H1 (cell line): Measurements from ENCODE around the gene PRPF39. TPM values are rescaled to one million over a fixed set of nuclear protein-coding genes. Genes with fewer than 3 reads are reported as not detected.
A peak's percentile ranks its signal among the peaks of the same experiment; 100 is the strongest.

ENCODE experiments used
- CTCF ChIA-PET: fragments of 300-600 bp; sonication (Branson Sonifier 250); formaldehyde crosslinking; loops from one replicate; lab custom pipeline; 2021; ENCODE audit not compliant: partially characterized antibody; lab: Charles Lee
- POLR2A ChIA-PET: fragments of 300-600 bp; sonication (Branson Sonifier 250); formaldehyde crosslinking; loops from one replicate; lab custom pipeline; 2021; ENCODE audit warnings: inconsistent platforms; ENCODE audit not compliant: partially characterized antibody; lab: Charles Lee
- DNase-seq, 2 experiments: peaks; one replicate each; pipeline versions ENCODE4 v3.0.0 to v3.0.0-alpha.2; 2010 to 2022; ENCODE audit warnings: low spot score in 2 of 2, low read depth in 1 of 2, mixed read lengths in 1 of 2
- FAIRE-seq: peaks from 2 replicates; lab custom pipeline; 2011; peaks lifted over from hg19 to GRCh38; lab: Jason Lieb, UNC
- H2AFZ ChIP-seq: 2 replicates; pipeline ENCODE4 v1.8.1; 2012; ENCODE audit warnings: low read length, inconsistent platforms
- H2AK5ac ChIP-seq: 2 replicates; pipeline ENCODE4 v1.6.1; 2013; ENCODE audit warnings: low read depth, low read length
- H2BK120ac ChIP-seq: replicated peaks from 2 replicates; pipeline ENCODE3; 2013; ENCODE audit warnings: low read depth, low read length, inconsistent platforms
- H2BK12ac ChIP-seq: 2 replicates; pipeline ENCODE4 v1.6.1; 2013; ENCODE audit warnings: low read depth, low read length
- H2BK15ac ChIP-seq: 2 replicates; pipeline ENCODE4 v1.6.1; 2013; ENCODE audit warnings: low read length
- H2BK20ac ChIP-seq: 2 replicates; pipeline ENCODE4 v1.6.1; 2013; ENCODE audit warnings: low read length
- H2BK5ac ChIP-seq: 2 replicates; pipeline ENCODE4 v1.6.1; 2013; ENCODE audit warnings: low read depth, low read length
- H3K14ac ChIP-seq: 2 replicates; pipeline ENCODE4 v1.6.1; 2013; ENCODE audit warnings: inconsistent platforms; ENCODE audit not compliant: insufficient read length
- H3K18ac ChIP-seq: 2 replicates; pipeline ENCODE4 v1.6.1; 2013; ENCODE audit warnings: low read length; ENCODE audit errors: extremely low read depth
- H3K23ac ChIP-seq: 2 replicates; pipeline ENCODE4 v1.6.1; 2013; ENCODE audit warnings: inconsistent platforms; ENCODE audit not compliant: insufficient read length
- H3K23me2 ChIP-seq: 2 replicates; pipeline ENCODE4 v1.6.1; 2013; ENCODE audit warnings: low read depth, low read length
- H3K27ac ChIP-seq: 2 replicates; pipeline ENCODE4 v1.6.1; 2011; ENCODE audit warnings: low read depth, low read length, inconsistent platforms
- H3K27me3 ChIP-seq, 4 experiments: replicated peaks in 1 of 4; 1 replicate in 1 of 4; 2 replicates in 3 of 4; pipeline versions ENCODE4 v1.6.1 to v1.8.1; 2011 to 2013; ENCODE audit warnings: low read length in 3 of 4, mild to moderate bottlenecking in 3 of 4, inconsistent platforms in 2 of 4, mixed read lengths in 2 of 4, moderate library complexity in 1 of 4; ENCODE audit not compliant: control insufficient read depth in 3 of 4, insufficient read depth in 3 of 4; ENCODE audit errors: extremely low read depth in 1 of 4
- H3K36me3 ChIP-seq, 4 experiments: 2 replicates each; pipeline versions ENCODE4 v1.6.1 to v1.8.1; 2011 to 2013; ENCODE audit warnings: mild to moderate bottlenecking in 4 of 4, low read length in 3 of 4, moderate library complexity in 2 of 4, control low read depth in 1 of 4, inconsistent platforms in 1 of 4; ENCODE audit not compliant: insufficient read depth in 4 of 4, control insufficient read depth in 2 of 4
- H3K4ac ChIP-seq: replicated peaks from 2 replicates; pipeline ENCODE3; 2013; ENCODE audit warnings: low read length, low read depth, mixed read lengths, inconsistent platforms; ENCODE audit not compliant: insufficient read length
- H3K4me1 ChIP-seq, 4 experiments: replicated peaks in 1 of 4; 1 replicate in 1 of 4; 2 replicates in 3 of 4; pipeline versions ENCODE4 v1.6.1 to v1.8.1; 2011 to 2013; ENCODE audit warnings: low read length in 3 of 4, inconsistent platforms in 2 of 4, mixed read lengths in 1 of 4; ENCODE audit not compliant: insufficient read depth in 4 of 4, control insufficient read depth in 3 of 4
- H3K4me2 ChIP-seq, 2 experiments: 2 replicates each; pipeline versions ENCODE4 v1.6.1 to v1.8.1; 2011 to 2013; ENCODE audit warnings: low read depth in 2 of 2, low read length in 2 of 2, control low read depth in 1 of 2, inconsistent platforms in 1 of 2, mild to moderate bottlenecking in 1 of 2; ENCODE audit not compliant: insufficient read depth in 1 of 2
- H3K4me3 ChIP-seq, 4 experiments: fragments of 200-600, 300-600 bp in 1 of 4; sonication (generic), shearing (Covaris generic), sonication (Bioruptor Twin) in 1 of 4; 2 replicates each; pipeline versions ENCODE4 v1.5.1 to v1.8.1; 2011 to 2016; ENCODE audit warnings: low read length in 4 of 4, low read depth in 3 of 4, control low read depth in 2 of 4, inconsistent platforms in 2 of 4, mild to moderate bottlenecking in 2 of 4, mixed read lengths in 1 of 4, moderate library complexity in 1 of 4; ENCODE audit not compliant: insufficient read depth in 2 of 4; ENCODE audit errors: extremely low read depth in 1 of 4
- H3K56ac ChIP-seq: replicated peaks from 2 replicates; pipeline ENCODE3; 2013; ENCODE audit warnings: low read depth, mild to moderate bottlenecking, mixed read lengths, low read length, inconsistent platforms; ENCODE audit not compliant: insufficient read length
- H3K79me1 ChIP-seq: 2 replicates; pipeline ENCODE4 v1.6.1; 2013; ENCODE audit warnings: low read depth, low read length, control low read depth
- H3K79me2 ChIP-seq, 2 experiments: 2 replicates each; pipeline versions ENCODE4 v1.6.1 to v1.8.1; 2012 to 2013; ENCODE audit warnings: low read length in 2 of 2, mild to moderate bottlenecking in 2 of 2, inconsistent platforms in 1 of 2; ENCODE audit not compliant: insufficient read depth in 2 of 2, control insufficient read depth in 1 of 2
- H3K9ac ChIP-seq, 4 experiments: replicated peaks in 1 of 4; 1 replicate in 1 of 4; 2 replicates in 3 of 4; pipeline versions ENCODE4 v1.6.1 to v1.8.1; 2011 to 2013; ENCODE audit warnings: low read depth in 3 of 4, low read length in 3 of 4, control low read depth in 2 of 4, mild to moderate bottlenecking in 2 of 4, moderate library complexity in 2 of 4, inconsistent platforms in 1 of 4; ENCODE audit errors: extremely low read depth in 1 of 4
- H3K9me3 ChIP-seq, 2 experiments: 2 replicates each; pipeline versions ENCODE4 v1.6.1 to v1.8.1; 2012 to 2013; ENCODE audit warnings: mild to moderate bottlenecking in 2 of 2, moderate library complexity in 2 of 2, control low read depth in 1 of 2, inconsistent platforms in 1 of 2, low read depth in 1 of 2, low read length in 1 of 2, mixed read lengths in 1 of 2; ENCODE audit not compliant: insufficient read depth in 2 of 2
- H4K20me1 ChIP-seq, 2 experiments: replicated peaks in 1 of 2; 2 replicates each; pipeline versions ENCODE3 to v1.8.1; 2011 to 2013; ENCODE audit warnings: inconsistent platforms in 2 of 2, low read length in 2 of 2, mild to moderate bottlenecking in 1 of 2; ENCODE audit not compliant: insufficient read depth in 2 of 2, control insufficient read depth in 1 of 2
- H4K5ac ChIP-seq: 2 replicates; pipeline ENCODE4 v1.6.1; 2013; ENCODE audit warnings: low read length, low read depth, mixed read lengths, inconsistent platforms; ENCODE audit not compliant: insufficient read length
- H4K8ac ChIP-seq: 2 replicates; pipeline ENCODE4 v1.8.0; 2013; ENCODE audit warnings: mild to moderate bottlenecking, moderate library complexity, low read length, inconsistent platforms; ENCODE audit not compliant: insufficient read depth; ENCODE audit errors: extremely low read depth
- H4K91ac ChIP-seq: replicated peaks from 2 replicates; pipeline ENCODE3; 2013; ENCODE audit warnings: low read length, mixed read lengths, inconsistent platforms; ENCODE audit not compliant: insufficient read length
- ATF2 ChIP-seq: IDR thresholded peaks from 2 replicates; pipeline ENCODE4 v1.6.1; 2012; ENCODE audit warnings: low read length, inconsistent platforms
- EGR1 ChIP-seq: IDR thresholded peaks from 2 replicates; pipeline ENCODE4 v1.6.1; 2011; ENCODE audit warnings: low read depth, low read length, borderline replicate concordance
- HDAC2 ChIP-seq, 2 experiments: fragments of 300-600 bp in 1 of 2; sonication (generic) in 1 of 2; IDR thresholded peaks; 2 replicates each; pipeline ENCODE4 v1.6.1; 2011 to 2012; ENCODE audit warnings: low read depth in 2 of 2, low read length in 2 of 2, mild to moderate bottlenecking in 2 of 2, moderate library complexity in 2 of 2, borderline replicate concordance in 1 of 2, inconsistent platforms in 1 of 2
- JUN ChIP-seq: IDR thresholded peaks from 2 replicates; pipeline ENCODE4 v1.6.1; 2011; ENCODE audit warnings: low read depth, mild to moderate bottlenecking, improper control_type of control experiment, low read length
- PHF8 ChIP-seq: fragments of 200-600 bp; sonication (generic); conservative IDR thresholded peaks from 2 replicates; pipeline ENCODE4 v1.7.1; 2012; ENCODE audit warnings: low read depth, mild to moderate bottlenecking, inconsistent platforms, low read length, moderate library complexity
- POLR2A ChIP-seq, 2 experiments: IDR thresholded peaks; 1 replicate in 1 of 2; 2 replicates in 1 of 2; pipeline ENCODE4 v1.6.1; 2011; ENCODE audit warnings: low read depth in 2 of 2, low read length in 2 of 2, mild to moderate bottlenecking in 2 of 2; ENCODE audit errors: control extremely low read depth in 1 of 2
- RFX5 ChIP-seq: IDR thresholded peaks from 2 replicates; pipeline ENCODE4 v1.6.1; 2011; ENCODE audit warnings: low read depth, low read length, improper control_type of control experiment, borderline replicate concordance
- ZNF274 ChIP-seq: IDR thresholded peaks from 2 replicates; pipeline ENCODE4 v1.7.0; 2012; ENCODE audit warnings: low read length, borderline replicate concordance; ENCODE audit errors: extremely low read depth
- WGBS, 2 experiments: shearing (Covaris generic) in 1 of 2; methylation state at CpG; one replicate each; pipeline versions ENCODE4 v1.1.6 to v1.1.7; 2013 to 2015; ENCODE audit warnings: low lambda C conversion rate in 2 of 2, mixed read lengths in 2 of 2, inconsistent platforms in 1 of 2, low coverage in 1 of 2, missing lambda C conversion rate in 1 of 2; ENCODE audit not compliant: insufficient replicate concordance in 2 of 2, insufficient coverage in 1 of 2, insufficient read length in 1 of 2; ENCODE audit errors: extremely low coverage in 1 of 2, missing lambda C conversion rate in 1 of 2; 5-methylcytosine and 5-hydroxymethylcytosine counted together
- polyA plus RNA-seq, 7 experiments: library from polyadenylated mRNA; depleted of rRNA in 3 of 7; stranded (reverse) in 5 of 7; unstranded in 2 of 7; fragments of >200 nt in 5 of 7; fragments of 200-250 nt in 2 of 7; gene quantifications; 1 replicate in 5 of 7; 2 replicates in 1 of 7; 4 replicates in 1 of 7; pipeline versions ENCODE4 v1.2.1 to v1.2.3, GENCODE V29; 2011 to 2013; ENCODE audit warnings: missing spikeins in 2 of 7, mixed read lengths in 2 of 7
- total RNA-seq: library from RNA; stranded (reverse); fragmentation: NEBNext Ultra II Directional; extraction: Animal tissue kit (Norgen Biotek cat#: 25700); gene quantifications from 2 replicates; pipeline ENCODE4 v1.2.1, GENCODE V29; 2021

The PRPF39 gene
- total and polyA plus RNA-seq, 2 of the 8 experiments (the other 6 are each of a cell fraction or from before 2014, with no cell fraction given) = 22.4 to 43.3 TPM

- no peak for DNase-seq
- H3K79me2 ChIP-seq = no peaks in the 10 kb centered on the region
- 89% methylated on average over 3 of the region's 3 CpGs; no CpG with 5 or more reads in 1 of the 2 experiments for WGBS, 2 experiments
- CTCF ChIA-PET = no interaction called here
- H4K8ac ChIP-seq = no peak overlapping the region
- no peaks in the 10 kb centered on the region for H4K20me1 ChIP-seq
- no peak overlapping the region for H2BK15ac ChIP-seq
- H3K36me3 ChIP-seq = peaks cover 0 to under 1% (median 0%) of the 10 kb centered on the region in 4 experiments; a peak in 2 of 8 replicates
- no peak overlapping the region for H2BK20ac ChIP-seq
- no peak overlapping the region for H3K27ac ChIP-seq
- peak; percentile 24 for FAIRE-seq
- H2AK5ac ChIP-seq = no peak overlapping the region
- TF ChIP-seq HDAC2 (IDR thresholded peaks at IDR 0.05; ENCODE audit: borderline replicate concordance in 1 of 2, low read depth in 2 of 2, low read length in 2 of 2) (no peak), RFX5 (no peak), PHF8 (no peak), ATF2 (no peak), EGR1 (no peak), JUN (no peak), POLR2A (IDR thresholded peaks at IDR 0.05; ENCODE audit: control extremely low read depth in 1 of 2, low read depth in 2 of 2, low read length in 2 of 2) (no peak), ZNF274 (no peak)
- no peak overlapping the region for H4K5ac ChIP-seq
- H4K91ac ChIP-seq = no peak overlapping the region
- H3K9ac ChIP-seq = no peak overlapping the region
- POLR2A ChIA-PET = no interaction called here
- H2BK12ac ChIP-seq = no peak overlapping the region
- H2BK120ac ChIP-seq = no peak overlapping the region
- H3K27me3 ChIP-seq = no peaks in the 10 kb centered on the region
- no peaks in the 10 kb centered on the region for H3K9me3 ChIP-seq
- H3K4me3 ChIP-seq = no peak overlapping the region
- no peak overlapping the region for H3K14ac ChIP-seq
- H3K23ac ChIP-seq = no peak overlapping the region
- H3K23me2 ChIP-seq = no peaks in the 10 kb centered on the region
- H3K18ac ChIP-seq = no peak overlapping the region
- peaks cover 3% of the 10 kb centered on the region; the same call in 1 of the 2 replicates for H3K79me1 ChIP-seq
- H3K4me1 ChIP-seq = no peaks in the 10 kb centered on the region
- H2BK5ac ChIP-seq = no peak overlapping the region
- no peak overlapping the region for H3K56ac ChIP-seq
- no peak overlapping the region for H2AFZ ChIP-seq
- H3K4me2 ChIP-seq = no peak overlapping the region
- no peak overlapping the region for H3K4ac ChIP-seq
Observed at GRCh38 chr14:45068396-45068795, 15.5 kb upstream of the PRPF39 start.
